ENCODE results near the gene IPO8. TPM values are rescaled to one million over a fixed set of nuclear protein-coding genes. Genes with fewer than 3 reads are reported as not detected.

Gene IPO8
- total and polyA plus RNA-seq, 2 of the 4 experiments (the other 2 are of a cell fraction), result 11.1 to 31.5 TPM

DNA sequence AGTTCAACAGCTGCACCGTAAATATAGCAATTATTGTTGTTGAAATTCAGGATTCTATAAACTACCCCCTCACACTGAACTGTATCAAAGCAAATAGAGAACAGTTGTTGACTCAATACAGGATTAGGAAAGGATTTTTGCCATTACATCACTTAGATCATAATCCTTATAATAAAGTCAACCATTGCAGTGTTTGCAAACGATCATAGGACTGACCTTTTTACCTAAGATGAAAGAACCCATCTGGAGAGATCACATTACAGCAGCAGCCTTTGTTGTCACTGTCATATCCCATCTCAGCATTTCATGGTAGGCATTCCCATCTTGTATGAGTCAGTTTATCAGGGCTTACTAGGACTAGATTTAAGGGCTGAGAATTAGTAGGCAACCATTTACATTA lies 96.1 kb downstream of the IPO8 start:
- no peak overlapping the region for H2AK9ac ChIP-seq (replicated peaks; ENCODE audit: low read depth, low read length, poor library complexity)
- peaks cover 3% of the 10 kb centered on the region; the same call in 1 of the 2 replicates for H3K9me3 ChIP-seq (ENCODE audit: control insufficient read depth, insufficient read depth, low read length)
- H3K4me3 ChIP-seq (ENCODE audit: insufficient read depth, low read depth, low read length), result no peak overlapping the region
- H3K9me1 ChIP-seq (ENCODE audit: insufficient read depth, low read length), result no peaks in the 10 kb centered on the region
- H3K36me3 ChIP-seq (ENCODE audit: control insufficient read depth, insufficient read depth, low read length), result no peaks in the 10 kb centered on the region
- in situ Hi-C loops (cut with MboI; ENCODE audit: low sequenced_read_pairs) (no loop called here), intact Hi-C loops (cut with micrococcal nuclease) (no loop called here), dilution Hi-C loops (cut with HindIII; ENCODE audit: low sequenced_read_pairs, unreplicated experiment) (no loop called here)
- peaks cover 2% of the 10 kb centered on the region; the same call in 1 of the 2 replicates for H3K4me1 ChIP-seq (ENCODE audit: control insufficient read depth, insufficient read depth, low read length)
- H4K20me1 ChIP-seq (ENCODE audit: insufficient read depth, low read length), result no peaks in the 10 kb centered on the region
- H3K4me2 ChIP-seq (ENCODE audit: low read depth, low read length), result no peak overlapping the region
- no peak overlapping the region for H4K91ac ChIP-seq (ENCODE audit: insufficient read depth, low read depth, low read length)
- H3K9ac ChIP-seq (ENCODE audit: low read depth, low read length), result no peak overlapping the region
- no peak overlapping the region for H2BK15ac ChIP-seq (ENCODE audit: low read depth, low read length)
- no peak overlapping the region for H3K56ac ChIP-seq (ENCODE audit: extremely low read depth, insufficient read depth, low read length)
- ATAC-seq (ENCODE audit: low read depth) (peak; percentile 71), DNase-seq (peak; percentile 39)
- no peak overlapping the region for H2BK5ac ChIP-seq (ENCODE audit: low read depth, low read length, poor library complexity, severe bottlenecking)
- no peaks in the 10 kb centered on the region for H3K79me1 ChIP-seq (ENCODE audit: low read depth in 1 of 2, low read length in 2 of 2)
- no peak overlapping the region for H3K4ac ChIP-seq (ENCODE audit: low read depth, low read length)
- H3K27me3 ChIP-seq (ENCODE audit: control insufficient read depth, insufficient read depth, low read length), result no peaks in the 10 kb centered on the region; the same call in 1 of the 2 replicates
- H3K14ac ChIP-seq (replicated peaks; ENCODE audit: low read depth, low read length), result no peak overlapping the region
- ChIA-PET CTCF (interaction anchor here (0.7 kb wide), 1 partner anchor 223 kb away, joined by 3 read pairs; no protein-coding TSS in a partner anchor), POLR2A (ENCODE audit: unreplicated experiment) (no interaction called here)
- no peak overlapping the region for H4K8ac ChIP-seq (ENCODE audit: low read depth in 2 of 2, low read length in 2 of 2)
- no peak overlapping the region for H2AK5ac ChIP-seq (ENCODE audit: low read depth, low read length)
- H2BK20ac ChIP-seq (ENCODE audit: low read depth, low read length), result no peak overlapping the region
- WGBS, 2 experiments (ENCODE audit: extremely low coverage in 2 of 2, insufficient read length in 1 of 2), result no CpG with 5 or more reads among the region's 2 CpGs
- no TSS peak for BruUV-seq (replicated peaks)
- no peak overlapping the region for H2BK120ac ChIP-seq (ENCODE audit: low read depth, low read length)
- no peak overlapping the region for H3K23ac ChIP-seq (ENCODE audit: low read depth, low read length)
- no peak for TF ChIP-seq POLR2A (IDR thresholded peaks at IDR 0.05; ENCODE audit: low read depth, low read length)
- TF ChIP-seq RAD21 (IDR thresholded peaks at IDR 0.05; ENCODE audit: low read length), result no peak
- no peak for TF ChIP-seq MAFK (IDR thresholded peaks at IDR 0.05; ENCODE audit: low read depth, low read length)
- TF ChIP-seq CHD1 (IDR thresholded peaks at IDR 0.05; ENCODE audit: low read depth, low read length), result no peak
- no peak for TF ChIP-seq MAZ (IDR thresholded peaks at IDR 0.05; ENCODE audit: borderline replicate concordance, low read depth, low read length)
- TF ChIP-seq USF2 (IDR thresholded peaks at IDR 0.05; ENCODE audit: low read depth, low read length), result no peak
- TF ChIP-seq NFE2L2 (IDR thresholded peaks at IDR 0.05; ENCODE audit: low read depth, low read length), result no peak
- no peak for TF ChIP-seq FOS (IDR thresholded peaks at IDR 0.05; ENCODE audit: low read depth, low read length)
- TF ChIP-seq, protein P1, sequence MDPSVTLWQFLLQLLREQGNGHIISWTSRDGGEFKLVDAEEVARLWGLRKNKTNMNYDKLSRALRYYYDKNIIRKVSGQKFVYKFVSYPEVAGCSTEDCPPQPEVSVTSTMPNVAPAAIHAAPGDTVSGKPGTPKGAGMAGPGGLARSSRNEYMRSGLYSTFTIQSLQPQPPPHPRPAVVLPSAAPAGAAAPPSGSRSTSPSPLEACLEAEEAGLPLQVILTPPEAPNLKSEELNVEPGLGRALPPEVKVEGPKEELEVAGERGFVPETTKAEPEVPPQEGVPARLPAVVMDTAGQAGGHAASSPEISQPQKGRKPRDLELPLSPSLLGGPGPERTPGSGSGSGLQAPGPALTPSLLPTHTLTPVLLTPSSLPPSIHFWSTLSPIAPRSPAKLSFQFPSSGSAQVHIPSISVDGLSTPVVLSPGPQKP (IDR thresholded peaks at IDR 0.05; ENCODE audit: borderline replicate concordance, low read depth, low read length), result no peak
- no peak for TF ChIP-seq MXI1 (IDR thresholded peaks at IDR 0.05; ENCODE audit: borderline replicate concordance, low read depth, low read length)
- no peak for TF ChIP-seq RCOR1 (IDR thresholded peaks at IDR 0.05; ENCODE audit: insufficient replicate concordance, low read length)
- no peak for TF ChIP-seq RFX5 (IDR thresholded peaks at IDR 0.05; ENCODE audit: low read depth, low read length)
- TF ChIP-seq BHLHE40 (IDR thresholded peaks at IDR 0.05; ENCODE audit: low read depth, low read length), result no peak
- no peak for TF ChIP-seq CEBPB (IDR thresholded peaks at IDR 0.05; ENCODE audit: low read depth, low read length)
- TF ChIP-seq, protein P2, sequence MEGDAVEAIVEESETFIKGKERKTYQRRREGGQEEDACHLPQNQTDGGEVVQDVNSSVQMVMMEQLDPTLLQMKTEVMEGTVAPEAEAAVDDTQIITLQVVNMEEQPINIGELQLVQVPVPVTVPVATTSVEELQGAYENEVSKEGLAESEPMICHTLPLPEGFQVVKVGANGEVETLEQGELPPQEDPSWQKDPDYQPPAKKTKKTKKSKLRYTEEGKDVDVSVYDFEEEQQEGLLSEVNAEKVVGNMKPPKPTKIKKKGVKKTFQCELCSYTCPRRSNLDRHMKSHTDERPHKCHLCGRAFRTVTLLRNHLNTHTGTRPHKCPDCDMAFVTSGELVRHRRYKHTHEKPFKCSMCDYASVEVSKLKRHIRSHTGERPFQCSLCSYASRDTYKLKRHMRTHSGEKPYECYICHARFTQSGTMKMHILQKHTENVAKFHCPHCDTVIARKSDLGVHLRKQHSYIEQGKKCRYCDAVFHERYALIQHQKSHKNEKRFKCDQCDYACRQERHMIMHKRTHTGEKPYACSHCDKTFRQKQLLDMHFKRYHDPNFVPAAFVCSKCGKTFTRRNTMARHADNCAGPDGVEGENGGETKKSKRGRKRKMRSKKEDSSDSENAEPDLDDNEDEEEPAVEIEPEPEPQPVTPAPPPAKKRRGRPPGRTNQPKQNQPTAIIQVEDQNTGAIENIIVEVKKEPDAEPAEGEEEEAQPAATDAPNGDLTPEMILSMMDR (conservative IDR thresholded peaks at IDR 0.05; ENCODE audit: low read depth, low read length), result no peak
- no peak for TF ChIP-seq SMC3 (IDR thresholded peaks at IDR 0.05; ENCODE audit: low read depth, low read length)
- H3K27ac ChIP-seq (ENCODE audit: insufficient read depth, low read length), result no peak overlapping the region
- no peak overlapping the region for H2AFZ ChIP-seq (replicated peaks; ENCODE audit: low read length, poor library complexity)
- no peak overlapping the region for H3K18ac ChIP-seq (ENCODE audit: low read depth, low read length)
- no peak overlapping the region for H4K5ac ChIP-seq (ENCODE audit: low read depth, low read length)

Measured in IMR-90 (cell line).